Posterior vena cava (tissue), 2 donors: Measurements from ENCODE around the gene GYG1. TPM values are rescaled to one million over a fixed set of nuclear protein-coding genes. Genes with fewer than 3 reads are reported as not detected.
"Not testable (repeated sequence)": the region's sequence is repeated elsewhere in the genome, so short reads cannot be mapped to it uniquely, and the experiment has no call there.

Experiments used
- DNase-seq: peaks from one replicate; pipeline ENCODE4 v3.0.0-alpha.2; 2020; ENCODE audit warnings: low spot score
- intact Hi-C, 2 donors: fragments of 100-400 bp; cut with DNase I; formaldehyde crosslinking; loops; one replicate each; pipeline versions ENCODE4 v1.14.1 to v1.14.2; 2022 to 2023
- total RNA-seq, 2 donors: library from RNA; stranded (reverse); fragmentation: NEBNext Ultra II Directional; extraction: Animal tissue kit (Norgen Biotek cat#: 25700); gene quantifications; one replicate each; pipeline ENCODE4 v1.2.1, GENCODE V29; 2021
- donor health status: DM: yes; HTN: yes; CAD: no.
- donor health status: DM: yes; HTN: yes; CAD: no.

GYG1 gene
- total RNA-seq, 2 donors from 2014 or later: 70.5 to 106 TPM

- intact Hi-C loops: no loop called here
- no peak for DNase-seq
These were observed 16.6 kb upstream of the GYG1 start for GRCh38 chr3:148974726-148975125.

- DNase-seq: no peak
These were observed 16.1 kb upstream of the GYG1 start for GRCh38 chr3:148975248-148975647.

GRCh38 chr3:148975696-148976095, 15.6 kb upstream of the GYG1 start:
- intact Hi-C loops: no loop called here
- DNase-seq: no peak

More at GRCh38 chr3:148975248-148975647, 16.1 kb upstream of the GYG1 start:
- intact Hi-C loops: no loop called here

GRCh38 chr3:148981273-148981672, 10.1 kb upstream of the GYG1 start:
- DNase-seq: no peak
- intact Hi-C loops: no loop called here

- DNase-seq, intact Hi-C loops: not testable (repeated sequence)
These were observed 3.8 kb upstream of the GYG1 start for GRCh38 chr3:148987551-148987950.

GRCh38 chr3:148990236-148990635, 1.1 kb upstream of the GYG1 start:
- no peak for DNase-seq
- intact Hi-C loops: no loop called here

GRCh38 chr3:148992027-148992634, 791 bp downstream of the GYG1 start:
- intact Hi-C loops: no loop called here
- DNase-seq: peak; percentile 88

- intact Hi-C loops: no loop called here
- DNase-seq: no peak
These were observed 1.4 kb downstream of the GYG1 start for GRCh38 chr3:148992635-148993255.

GRCh38 chr3:148997623-148998022, 6.3 kb downstream of the GYG1 start:
- no peak for DNase-seq
- intact Hi-C loops: no loop called here

- intact Hi-C loops: no loop called here
- no peak for DNase-seq
These were observed 7.0 kb downstream of the GYG1 start for GRCh38 chr3:148998297-148998696.

GRCh38 chr3:148998715-148999423, 7.5 kb downstream of the GYG1 start:
- DNase-seq: no peak
- intact Hi-C loops: no loop called here

- intact Hi-C loops: no loop called here
- DNase-seq: no peak
These were observed 8.5 kb downstream of the GYG1 start for GRCh38 chr3:148999806-149000205.

- no peak for DNase-seq
- intact Hi-C loops: no loop called here
These were observed 8.9 kb downstream of the GYG1 start for GRCh38 chr3:149000206-149000745.

GRCh38 chr3:149001727-149002126, 10.4 kb downstream of the GYG1 start:
- intact Hi-C loops: no loop called here
- DNase-seq: no peak

- intact Hi-C loops: no loop called here
- no peak for DNase-seq
These were observed 12.4 kb downstream of the GYG1 start for GRCh38 chr3:149003653-149004305.

- intact Hi-C loops: no loop called here
- DNase-seq: no peak
These were observed 13.3 kb downstream of the GYG1 start for GRCh38 chr3:149004622-149005021.

GRCh38 chr3:149005416-149005815, 14.1 kb downstream of the GYG1 start:
- DNase-seq: no peak
- intact Hi-C loops: no loop called here

- intact Hi-C loops: no loop called here
- no peak for DNase-seq
These were observed 16.4 kb downstream of the GYG1 start for GRCh38 chr3:149007567-149008257.

GRCh38 chr3:149009732-149010131, 18.4 kb downstream of the GYG1 start:
- intact Hi-C loops: no loop called here
- no peak for DNase-seq
